Activated T-cell treated with anti-CD3 and anti-CD28 coated beads for 1 hour (primary cell): ENCODE measurements around the gene DNAJB13.

ENCODE experiments used
- DNase-seq: peaks from one replicate; pipeline ENCODE4 v3.0.0-alpha.2; 2020; ENCODE audit warnings: low read depth

Gene DNAJB13

DNA sequence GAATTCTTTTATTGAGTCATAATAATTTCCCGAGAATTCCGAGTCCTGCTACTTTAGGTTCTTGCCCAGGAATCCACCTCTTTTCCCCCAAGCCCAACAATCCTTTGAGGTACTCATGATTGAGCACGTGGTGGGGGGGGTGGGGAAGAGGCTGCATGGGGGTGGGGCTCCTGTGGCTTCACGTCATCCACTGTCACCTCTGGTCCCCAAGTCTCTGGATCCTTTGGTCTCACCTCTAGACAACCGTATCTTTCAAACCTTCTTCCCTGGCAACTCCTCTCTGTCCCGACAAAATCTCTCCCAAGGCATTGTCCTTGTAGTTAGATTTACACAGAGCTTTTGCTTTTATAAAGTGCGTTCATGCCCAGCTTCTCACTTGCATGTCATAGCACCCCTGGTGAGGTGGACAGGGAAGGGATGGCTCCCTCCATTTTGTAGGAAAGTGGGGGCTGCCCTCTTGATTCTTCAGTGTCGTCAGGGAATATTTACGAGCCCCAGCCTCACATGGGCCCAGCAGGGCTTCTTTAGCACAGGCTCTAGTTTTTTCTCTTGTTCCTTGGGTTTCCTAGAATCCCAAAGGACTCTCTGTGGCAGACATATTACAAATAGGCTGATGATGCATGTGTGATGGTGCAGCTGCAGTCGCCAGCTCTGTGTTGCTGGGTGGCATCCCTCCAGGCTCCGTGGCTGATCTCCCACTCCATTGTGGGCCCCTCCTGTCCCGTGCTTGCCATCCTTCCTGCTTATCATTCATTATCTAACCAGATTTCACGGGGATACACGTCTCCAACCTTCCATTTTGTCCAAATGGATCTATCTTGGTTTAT lies 49.7 kb downstream of the DNAJB13 start:
- no peak for DNase-seq

DNA sequence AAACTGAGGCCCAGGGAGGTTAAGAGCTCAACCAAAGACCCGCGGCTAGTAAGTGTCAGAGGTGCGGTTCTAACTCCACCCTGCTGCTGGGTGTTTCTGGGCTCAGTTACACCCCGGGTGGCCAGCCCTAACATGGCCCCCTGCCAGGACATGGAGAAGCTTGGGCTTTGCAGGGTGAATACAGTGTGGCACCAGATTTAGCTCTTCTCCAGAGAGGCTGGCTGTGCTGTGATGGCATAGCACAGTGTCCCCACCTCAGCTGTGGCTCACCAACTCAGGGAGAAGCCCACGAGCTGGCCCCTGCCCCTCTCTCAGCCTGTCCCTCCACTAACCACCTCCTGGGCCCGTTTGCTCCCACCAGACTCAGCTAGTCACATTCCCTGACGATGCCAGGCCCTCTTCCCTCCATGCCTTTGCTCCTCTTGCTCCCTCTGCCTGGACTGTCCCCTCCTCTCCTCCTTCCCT lies 51.0 kb downstream of the DNAJB13 start:
- no peak for DNase-seq

DNA sequence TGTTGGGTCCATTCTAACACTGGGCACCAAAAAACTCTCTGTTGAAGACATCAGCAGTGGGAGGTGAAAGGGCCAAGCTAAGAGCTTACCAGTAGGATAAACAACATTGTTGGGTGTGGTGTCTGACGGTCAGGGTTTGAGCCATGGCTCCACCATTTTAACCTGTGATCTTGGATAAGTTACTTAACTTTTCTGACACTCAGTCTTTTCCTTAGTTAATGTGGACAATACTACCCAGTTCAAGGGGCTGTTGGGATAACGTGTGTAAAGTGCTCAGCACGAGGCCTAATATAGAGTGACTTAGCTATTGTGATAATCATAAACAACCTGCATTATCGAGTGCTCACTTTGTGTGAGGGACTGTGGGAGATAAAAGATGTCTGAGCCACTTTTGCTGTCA lies 52.0 kb downstream of the DNAJB13 start:
- no peak for DNase-seq

DNA sequence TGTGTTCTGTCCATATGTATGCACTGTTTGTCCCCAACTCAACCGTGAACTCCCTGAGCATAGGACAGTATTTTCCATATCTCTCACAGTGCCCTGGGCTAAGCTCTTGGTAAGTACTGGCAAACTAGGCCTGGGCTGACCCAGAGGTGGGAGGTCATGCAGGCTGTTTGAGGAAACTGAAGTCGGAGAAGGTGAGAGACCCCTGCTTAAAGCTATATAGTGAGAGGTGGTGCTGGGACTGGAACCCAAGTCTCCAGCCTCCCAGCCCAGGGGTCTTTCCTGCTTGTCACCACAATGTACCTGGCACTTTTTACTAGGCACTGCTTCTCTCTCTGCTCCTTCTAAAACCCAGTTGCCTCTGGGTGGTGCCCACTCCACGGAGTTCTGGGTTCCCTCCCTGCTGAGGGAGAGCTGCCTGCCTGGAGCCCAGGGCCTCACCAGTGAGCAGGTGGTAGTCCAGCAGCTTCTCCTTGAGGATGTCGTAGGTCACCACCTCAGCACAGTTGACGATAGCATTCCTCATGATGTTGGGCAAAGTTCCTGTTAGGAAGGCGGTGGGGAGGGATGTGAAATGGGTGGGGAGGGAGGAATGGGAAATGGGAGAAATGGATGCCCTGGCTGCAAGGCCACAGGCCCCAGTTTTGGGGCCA lies 53.3 kb downstream of the DNAJB13 start:
- DNase-seq = no peak

DNA sequence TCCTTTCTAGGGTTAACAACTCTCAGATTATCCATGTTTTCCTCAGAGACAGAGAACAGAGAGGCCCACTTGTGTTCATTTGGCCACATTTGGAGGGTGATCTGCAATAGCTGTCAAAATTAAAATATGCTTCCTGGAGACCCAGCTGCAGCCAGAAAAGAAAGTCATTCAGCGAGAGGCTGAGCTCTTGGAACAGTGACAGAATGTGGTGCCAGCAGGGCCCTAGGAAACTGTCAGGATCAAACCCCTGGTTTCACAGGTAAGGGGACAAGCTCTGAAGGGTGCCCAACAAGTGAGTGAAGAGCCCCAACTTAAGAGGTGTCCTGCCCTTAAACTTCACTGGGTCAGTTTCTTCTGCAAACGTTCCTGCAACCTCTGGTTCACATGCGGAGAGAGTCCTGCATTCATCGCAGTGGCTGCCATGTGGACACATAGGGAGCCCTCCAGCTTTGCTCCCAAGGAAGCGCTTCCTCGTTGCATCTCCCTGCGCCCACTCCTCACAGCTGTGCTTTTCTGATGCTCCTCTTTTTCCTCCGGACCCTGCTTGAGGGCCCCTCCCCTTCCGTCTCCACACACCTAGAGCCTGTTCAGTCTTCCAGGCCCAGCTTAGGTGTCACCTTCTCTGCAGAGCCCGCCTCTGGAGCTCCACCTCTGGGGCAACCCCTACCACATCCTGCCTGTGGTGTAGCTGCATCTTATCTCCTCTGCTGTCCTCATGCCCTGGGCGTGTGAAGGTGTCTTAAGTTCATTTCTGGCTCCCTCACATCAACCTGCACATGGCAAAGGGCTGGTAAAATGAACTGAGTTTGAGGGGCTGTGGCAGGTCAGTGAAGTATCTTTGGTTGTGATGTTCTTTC lies 54.2 kb downstream of the DNAJB13 start:
- peak; percentile 71 for DNase-seq

DNA sequence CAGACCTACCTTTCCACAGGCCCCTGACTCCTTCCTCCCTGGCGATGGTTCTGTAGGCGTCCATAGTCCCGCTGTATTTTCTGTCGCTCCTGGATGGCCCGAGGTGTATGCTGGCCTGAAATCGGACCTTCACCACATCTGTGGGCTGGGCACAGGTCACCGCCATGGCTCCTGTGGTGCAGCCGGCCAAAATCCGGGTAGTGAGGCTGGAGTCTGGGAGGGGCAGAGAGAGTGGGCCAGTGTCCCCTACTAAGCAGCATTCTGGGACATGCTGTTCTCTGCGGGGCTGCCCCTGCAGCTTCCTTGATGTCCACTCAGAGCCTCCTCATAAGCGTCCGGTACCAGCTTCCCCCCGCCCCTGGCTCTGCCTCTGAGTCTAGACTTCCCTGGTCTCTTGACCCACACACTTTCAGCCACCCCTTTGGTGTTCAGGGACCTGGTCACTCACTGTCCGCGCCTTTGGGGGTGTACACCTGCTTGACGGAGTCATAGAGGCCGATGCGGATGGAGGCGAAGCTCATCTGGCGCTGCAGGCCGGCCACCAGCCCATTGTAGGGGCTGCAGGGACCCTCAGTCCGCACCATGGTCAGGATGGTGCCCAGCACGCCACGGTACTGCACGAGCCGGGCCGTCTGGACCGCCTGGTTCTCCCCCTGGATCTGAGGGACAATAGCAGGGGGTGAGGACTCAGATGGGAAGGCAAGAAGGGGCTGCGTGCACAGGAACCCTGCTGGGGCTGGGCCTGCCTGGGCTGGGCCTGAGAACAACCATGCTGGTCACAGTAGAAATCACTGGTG lies 55.1 kb downstream of the DNAJB13 start:
- DNase-seq = no peak

DNA sequence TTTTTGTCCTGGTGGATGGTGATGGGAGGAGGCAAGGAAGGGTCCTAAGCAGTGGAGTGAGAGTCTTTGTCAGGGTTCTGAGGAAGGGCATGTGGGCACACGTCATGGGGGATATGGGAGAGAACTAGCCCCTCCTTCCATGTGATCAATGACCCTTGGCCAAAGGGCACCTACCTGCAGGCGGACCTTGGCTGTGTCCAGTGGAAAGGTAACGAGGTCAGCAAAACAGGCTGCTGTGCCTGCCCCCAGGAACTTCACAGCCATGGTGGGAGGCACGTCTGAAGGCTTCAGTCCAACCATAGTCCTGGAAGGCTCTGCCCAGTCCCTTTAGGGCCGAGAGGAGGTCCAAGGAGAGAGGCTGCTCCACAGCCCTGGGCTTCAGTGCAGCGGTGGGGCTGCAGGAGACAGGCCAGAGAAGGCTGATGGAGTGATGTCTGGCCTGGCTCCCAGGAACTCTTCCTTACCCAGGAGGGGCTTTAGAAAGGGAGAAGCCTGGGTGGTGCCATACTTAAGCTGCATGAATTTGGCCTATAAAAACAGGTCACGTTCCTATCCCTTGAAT lies 56.0 kb downstream of the DNAJB13 start:
- DNase-seq = no peak

DNA sequence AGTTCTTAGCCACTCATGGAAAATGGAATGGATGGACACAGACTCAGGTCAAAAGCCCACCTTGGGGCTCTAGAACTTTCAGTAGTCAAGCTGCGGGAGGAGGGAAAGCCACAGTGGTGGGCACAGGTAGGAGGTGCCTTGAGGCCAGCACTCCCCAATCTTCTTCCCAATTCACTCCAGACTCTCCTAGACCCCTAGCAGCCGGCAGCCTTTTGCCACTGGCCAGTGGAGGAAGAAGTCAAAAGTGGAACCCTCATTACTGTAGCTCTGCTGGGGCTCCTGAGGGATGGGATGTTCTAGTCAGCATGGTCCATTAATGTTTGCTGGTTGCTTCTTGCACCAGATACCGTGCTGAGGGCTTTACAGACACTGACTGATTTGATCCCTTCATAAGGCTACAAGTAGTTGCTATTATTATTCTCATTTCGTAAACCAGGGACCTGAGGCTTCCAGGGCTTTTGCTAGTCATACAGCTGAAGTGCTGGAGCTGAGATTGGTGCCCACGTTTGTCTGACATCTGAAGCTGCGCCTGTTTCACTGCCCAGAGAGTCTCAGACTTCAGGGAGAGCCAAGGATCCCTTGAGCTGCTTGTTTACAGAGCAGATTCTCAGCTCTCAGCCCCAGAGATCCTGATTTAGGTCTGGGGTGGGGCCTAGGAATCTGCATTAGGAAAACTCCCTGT lies 57.0 kb downstream of the DNAJB13 start:
- DNase-seq = no peak

DNA sequence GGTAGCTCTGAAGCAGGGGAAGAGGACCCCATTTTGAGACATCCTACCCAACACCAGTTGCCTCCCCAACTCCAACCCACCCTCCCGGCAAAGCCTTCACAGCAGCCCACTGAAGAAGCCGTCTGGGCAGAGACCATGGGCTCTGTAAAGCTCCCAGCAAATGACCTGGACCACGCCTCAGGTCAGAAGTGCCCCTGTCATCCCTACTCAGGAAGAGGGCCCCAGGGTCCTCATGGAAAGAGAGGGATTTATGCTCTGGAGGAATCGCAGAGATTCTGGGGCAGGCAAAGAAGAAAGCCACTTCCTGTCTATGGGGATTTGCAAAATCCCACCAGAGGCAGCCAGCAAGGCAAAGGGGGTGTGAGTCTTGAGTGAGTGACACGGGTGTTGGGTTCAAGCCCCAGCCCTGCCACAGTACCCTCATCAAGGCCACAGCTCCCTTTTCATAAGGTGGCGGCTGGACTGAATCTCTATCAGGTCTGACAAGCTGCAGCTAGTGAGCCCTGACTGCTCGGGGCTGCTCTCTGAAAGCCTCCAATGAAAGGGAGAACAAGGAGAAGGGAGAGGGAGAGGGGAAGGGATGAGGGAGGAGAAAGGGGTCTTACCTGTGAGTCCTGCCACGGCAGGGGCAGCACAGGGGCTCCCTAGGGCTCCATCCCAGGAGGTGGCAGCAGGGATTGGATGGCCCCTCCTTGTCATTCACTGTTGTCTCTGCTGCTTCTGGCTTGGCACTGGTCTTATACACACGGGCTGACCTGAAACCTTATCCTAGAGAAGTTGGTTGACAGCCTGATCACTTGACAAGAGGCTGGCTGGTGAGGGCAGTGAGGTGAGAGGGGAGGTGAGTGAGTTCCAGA lies 57.8 kb downstream of the DNAJB13 start, which contains the start of gene UCP3:
Gene UCP3, minus strand, starts transcription at position 713 of the 857 bp plus-strand sequence. CDS start 2,043 bp downstream, outside the sequence.
- DNase-seq = no peak

DNA sequence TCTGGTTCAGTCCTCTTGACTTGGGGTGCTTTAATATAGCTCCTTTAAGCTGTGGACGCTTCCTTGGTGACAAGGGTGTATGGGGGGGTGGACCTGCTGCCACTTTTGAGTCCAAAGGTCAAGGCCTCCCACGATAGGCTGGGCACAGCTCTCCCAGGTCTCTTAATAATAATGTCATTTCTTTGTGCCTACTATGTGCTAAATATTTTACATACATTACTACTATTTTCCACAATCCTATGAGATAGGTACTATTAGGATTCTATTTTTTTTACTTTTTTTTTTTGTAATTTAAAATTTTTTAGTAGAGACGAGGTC lies 58.4 kb downstream of the DNAJB13 start:
- DNase-seq = no peak

DNA sequence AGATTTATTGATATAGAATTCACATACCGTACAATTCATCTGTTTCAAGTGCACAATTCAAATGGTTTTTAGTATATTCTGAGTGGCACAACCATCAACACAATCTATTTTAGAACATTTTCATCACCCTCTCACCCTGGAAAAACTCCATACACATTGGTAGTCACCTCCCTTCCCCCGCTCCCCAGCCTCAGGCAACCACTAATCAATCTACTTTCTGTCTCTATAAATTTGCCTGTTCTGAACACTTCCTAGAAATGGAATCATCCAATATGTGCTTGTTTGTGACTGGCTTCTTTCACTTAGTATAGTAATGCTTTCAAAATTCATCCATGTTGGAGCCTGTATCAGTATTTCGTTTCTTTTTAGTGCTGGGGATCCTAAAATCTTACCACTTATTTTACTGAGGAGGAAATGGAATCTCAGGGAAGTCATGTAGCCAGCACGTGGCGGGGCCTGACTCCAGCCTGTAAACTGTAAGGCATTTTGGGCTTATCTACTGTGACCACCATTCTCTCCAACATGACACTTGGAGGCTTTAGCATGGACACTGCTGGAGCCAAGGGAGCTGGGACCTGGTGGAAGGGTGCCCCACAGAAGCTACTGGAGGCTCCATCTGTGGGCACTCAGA lies 59.0 kb downstream of the DNAJB13 start:
- DNase-seq = no peak

DNA sequence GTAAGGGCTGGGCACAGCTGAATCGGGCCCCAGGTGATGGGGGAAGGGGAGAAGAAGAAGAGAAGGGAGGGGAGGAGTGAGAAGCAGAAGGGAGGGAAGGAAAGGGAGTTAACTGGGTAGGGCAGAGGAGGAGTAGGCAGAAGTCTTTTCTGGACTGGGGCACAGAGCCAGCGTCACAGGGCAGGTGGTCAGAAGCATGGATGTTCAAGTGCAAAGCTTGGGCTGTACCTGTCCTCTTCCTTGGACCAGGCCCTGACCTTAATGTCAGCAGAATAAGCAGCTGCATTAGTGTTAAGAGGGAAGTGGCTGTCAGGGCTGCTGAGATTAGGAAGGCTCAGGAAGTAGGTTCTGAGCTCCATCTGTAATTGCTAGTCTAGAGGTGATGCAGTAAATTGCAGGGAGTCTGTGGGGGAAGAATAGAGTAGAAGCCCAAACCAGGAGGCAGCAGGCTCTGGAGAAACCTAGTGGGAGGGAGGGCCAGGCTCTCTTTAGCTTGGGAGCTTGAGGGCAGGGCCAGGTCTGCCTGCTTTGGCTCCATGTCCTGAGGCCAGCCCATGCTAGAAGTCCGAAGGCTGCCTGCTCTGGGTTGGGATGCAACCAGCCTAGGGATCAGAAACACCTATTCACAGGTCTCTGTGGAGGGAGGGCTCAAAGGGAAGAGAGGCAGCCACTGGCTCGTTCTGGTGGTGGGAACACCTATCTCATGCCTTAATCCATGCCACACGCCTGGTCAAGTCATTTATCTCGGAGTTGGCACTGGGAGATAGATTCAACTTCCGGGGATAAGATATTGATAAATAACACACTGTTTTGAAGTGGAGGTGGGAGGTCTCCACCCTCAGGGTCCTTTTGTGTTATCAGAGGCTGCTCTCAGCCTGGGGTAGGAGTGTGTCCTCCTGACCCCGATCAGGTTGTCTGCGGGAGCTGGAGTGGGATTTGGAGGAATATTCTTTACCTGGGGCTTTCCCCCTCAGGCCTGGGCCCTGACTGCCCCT lies 59.8 kb downstream of the DNAJB13 start:
- DNase-seq = no peak

DNA sequence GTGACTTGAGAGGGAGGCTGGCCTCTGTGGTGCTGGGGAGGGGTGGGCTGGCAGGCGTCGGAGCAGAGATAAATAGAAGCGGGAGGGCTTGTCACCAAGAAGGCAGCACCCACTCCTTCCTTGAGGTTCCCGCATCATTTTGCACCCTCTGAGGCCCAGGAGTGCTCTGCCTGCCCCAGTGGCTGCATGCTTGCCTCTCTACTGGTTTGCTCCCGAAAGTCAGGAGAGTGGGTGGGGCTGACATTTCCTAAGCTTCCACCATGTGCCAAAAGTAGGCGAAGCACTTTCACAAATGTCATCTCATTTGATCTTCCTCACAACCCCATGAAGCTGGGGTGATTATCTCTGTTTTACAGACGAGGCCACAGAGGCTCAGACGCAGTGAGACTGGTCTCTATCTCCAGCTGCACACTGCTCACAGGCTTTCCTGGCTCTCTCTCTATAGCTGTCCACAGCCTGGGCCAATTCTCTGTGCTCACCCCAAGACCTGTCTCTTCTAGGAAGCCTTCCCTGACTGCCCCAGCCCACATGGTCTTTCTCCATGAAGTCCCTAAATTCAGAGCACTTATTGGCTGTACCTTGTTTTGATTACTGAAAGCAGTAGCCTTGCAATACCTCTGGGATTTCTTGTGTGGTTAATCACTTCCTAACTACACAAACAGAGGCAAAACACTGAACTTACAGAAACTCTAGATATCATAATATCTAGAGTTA lies 60.7 kb downstream of the DNAJB13 start:
- DNase-seq = no peak

DNA sequence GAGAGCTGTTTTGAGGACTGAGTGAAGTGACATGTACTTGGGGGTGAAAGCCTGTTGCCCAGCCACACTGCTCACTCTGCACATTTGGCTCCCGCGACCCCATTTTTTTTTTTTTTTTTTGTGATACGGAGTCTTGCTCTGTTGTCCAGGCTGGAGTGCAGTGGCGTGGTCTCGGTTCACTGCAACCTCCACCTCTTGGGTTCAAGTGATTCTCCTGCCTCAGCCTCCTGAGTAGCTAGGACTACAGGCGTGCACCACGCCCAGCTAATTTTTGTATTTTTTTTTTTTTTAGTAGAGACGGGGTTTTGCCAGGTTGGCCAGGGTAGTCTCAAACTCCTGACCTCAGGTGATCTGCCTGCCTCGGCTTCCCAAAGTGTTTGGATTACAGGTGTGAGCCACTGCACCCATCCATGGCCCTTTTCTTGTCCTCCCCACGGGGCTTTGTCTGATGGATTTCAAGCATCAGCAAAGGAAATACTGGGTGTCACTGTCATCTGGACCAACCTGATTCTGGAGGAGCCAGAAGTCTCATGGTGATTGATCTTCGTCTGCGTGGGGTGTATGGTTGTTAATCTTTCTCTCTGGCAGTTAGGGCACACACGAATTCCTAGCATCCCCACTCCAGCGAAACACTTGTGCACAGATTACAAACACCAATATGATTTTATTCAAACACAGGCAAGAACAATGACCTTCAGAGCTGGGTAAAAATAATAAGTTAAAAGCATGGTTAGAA lies 61.4 kb downstream of the DNAJB13 start:
- DNase-seq = no peak

DNA sequence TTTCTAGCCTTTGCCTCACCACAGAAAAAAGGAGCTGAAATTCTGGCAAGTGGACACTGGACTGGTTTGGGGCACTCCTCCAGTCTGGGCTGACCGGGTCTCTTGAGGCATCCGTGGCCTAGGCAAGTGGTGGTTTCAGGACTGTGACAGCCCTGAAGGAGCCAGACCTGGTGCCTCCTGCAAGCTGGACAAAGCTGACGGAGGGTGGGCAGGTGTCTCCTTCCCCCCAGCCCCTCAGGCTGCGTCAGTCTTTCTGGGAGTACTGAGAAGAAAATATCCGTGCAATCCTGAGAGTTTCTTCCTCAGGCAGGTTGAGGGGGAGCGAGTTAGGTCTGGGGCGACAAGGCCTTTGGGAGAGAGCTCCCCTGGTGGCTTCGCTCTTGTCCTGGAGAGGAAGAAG lies 62.3 kb downstream of the DNAJB13 start:
- no peak for DNase-seq

DNA sequence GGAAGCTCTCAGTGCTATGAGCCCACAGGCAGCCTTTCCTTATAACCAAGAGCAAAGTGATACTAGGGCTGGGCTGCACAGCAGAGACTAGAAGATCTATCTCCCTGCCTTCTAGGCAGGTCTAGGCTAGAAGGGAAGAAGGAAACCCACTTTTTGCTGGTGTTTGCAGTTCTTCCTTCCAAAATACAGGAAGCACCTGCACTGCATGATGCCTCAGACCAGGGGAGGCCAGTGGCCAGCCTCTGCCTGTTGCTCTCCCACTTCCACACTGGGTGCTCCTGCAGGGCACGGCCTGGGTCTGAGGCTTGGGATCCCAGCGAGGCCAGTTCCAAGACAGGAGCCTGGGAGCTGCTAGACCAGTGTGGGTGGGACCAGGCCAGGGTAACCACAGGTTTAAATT lies 64.1 kb downstream of the DNAJB13 start:
- DNase-seq = no peak
